ENCODE measurements around the gene MFSD6. TPM values are rescaled to one million over a fixed set of nuclear protein-coding genes. Genes with fewer than 3 reads are reported as not detected.
"Not testable (repeated sequence)": the region's sequence is repeated elsewhere in the genome, so short reads cannot be mapped to it uniquely, and the experiment has no call there.

The MFSD6 gene
- total RNA-seq, 4 donors from 2014 or later: 81.2 to 157 (median 133) TPM

- Histone ChIP-seq H3K27me3 (no peaks in the 10 kb centered on the region), H3K27ac (no peak overlapping the region), H3K9me3 (no peaks in the 10 kb centered on the region), H3K4me3 (no peak overlapping the region), H3K4me1 (peaks cover 0 to 11% (median 6%) of the 10 kb centered on the region in 3 donors), H3K36me3 (peaks cover 0 to 61% (median 6%) of the 10 kb centered on the region in 3 donors)
- intact Hi-C loops (cut with DNase I): no loop called here
- 93 to 96% methylated on average over 6 of the region's 6 CpGs for WGBS, 2 donors
- no peak for DNase-seq
- TF ChIP-seq POLR2A (IDR thresholded peaks at IDR 0.05): no peak
- TF ChIP-seq CTCF (IDR thresholded peaks at IDR 0.05): no peak
Measured at GRCh38 chr2:190488516-190489233, 80.5 kb downstream of the MFSD6 start.

GRCh38 chr2:190489475-190489874 lies 81.3 kb downstream of the MFSD6 start:
- no peaks in the 10 kb centered on the region for H3K9me3 ChIP-seq
- WGBS, 2 donors: 96 to 100% methylated on average over 4 of the region's 4 CpGs
- no peaks in the 10 kb centered on the region for H3K27me3 ChIP-seq
- H3K27ac ChIP-seq: no peak overlapping the region
- H3K4me3 ChIP-seq: no peak overlapping the region
- peaks cover 0 to 11% (median 6%) of the 10 kb centered on the region in 3 donors for H3K4me1 ChIP-seq
- TF ChIP-seq POLR2A (IDR thresholded peaks at IDR 0.05): no peak
- no peak for TF ChIP-seq CTCF (IDR thresholded peaks at IDR 0.05)
- DNase-seq: no peak
- intact Hi-C loops (cut with DNase I): no loop called here
- peaks cover 0 to 61% (median 6%) of the 10 kb centered on the region in 3 donors for H3K36me3 ChIP-seq

- WGBS, 2 donors: 89 to 98% methylated on average over 3 of the region's 3 CpGs
- intact Hi-C loops (cut with DNase I): no loop called here
- Histone ChIP-seq H3K4me3 (no peak overlapping the region), H3K4me1 (peaks cover 0 to 11% (median 6%) of the 10 kb centered on the region in 3 donors), H3K9me3 (no peaks in the 10 kb centered on the region), H3K27ac (no peak overlapping the region), H3K36me3 (peaks cover 0 to 61% (median 6%) of the 10 kb centered on the region in 3 donors), H3K27me3 (no peaks in the 10 kb centered on the region)
- no peak for DNase-seq
- TF ChIP-seq CTCF (IDR thresholded peaks at IDR 0.05): no peak
- TF ChIP-seq POLR2A (IDR thresholded peaks at IDR 0.05): no peak
Measured at GRCh38 chr2:190490502-190490901, 82.3 kb downstream of the MFSD6 start.

- H3K36me3 ChIP-seq: peaks cover 0 to 65% (median 6%) of the 10 kb centered on the region in 3 donors
- no peaks in the 10 kb centered on the region for H3K9me3 ChIP-seq
- H3K27ac ChIP-seq: no peak overlapping the region
- no peaks in the 10 kb centered on the region for H3K27me3 ChIP-seq
- no peak for TF ChIP-seq CTCF (IDR thresholded peaks at IDR 0.05)
- TF ChIP-seq POLR2A (IDR thresholded peaks at IDR 0.05): no peak
- no peak for DNase-seq
- H3K4me3 ChIP-seq: no peak overlapping the region
- intact Hi-C loops (cut with DNase I): no loop called here
- WGBS, 2 donors: 58 to 100% methylated on average over 2 of the region's 2 CpGs
- H3K4me1 ChIP-seq: peaks cover 0 to 12% (median 0%) of the 10 kb centered on the region in 3 donors
Measured at GRCh38 chr2:190493095-190493494, 84.9 kb downstream of the MFSD6 start.

GRCh38 chr2:190494600-190495227 lies 86.6 kb downstream of the MFSD6 start:
- Histone ChIP-seq H3K4me1 (peaks cover 0 to 12% (median 0%) of the 10 kb centered on the region in 3 donors), H3K36me3 (peaks cover 0 to 65% (median under 1%) of the 10 kb centered on the region in 3 donors)
- H3K27me3 ChIP-seq; H3K4me3 ChIP-seq; intact Hi-C loops (cut with DNase I); H3K27ac ChIP-seq; H3K9me3 ChIP-seq; DNase-seq: not testable (repeated sequence)
- 78 to 86% methylated on average over 3 of the region's 3 CpGs for WGBS, 2 donors

Measured in esophagus squamous epithelium (tissue), 5 donors.